PC-9 (cell line): ENCODE measurements around the gene TM9SF1. TPM values are rescaled to one million over a fixed set of nuclear protein-coding genes. Genes with fewer than 3 reads are reported as not detected.
A peak's percentile ranks its signal among the peaks of the same experiment; 100 is the strongest.

ENCODE experiments used
- BruUV-seq: library from RNA; stranded (reverse); fragments of 400-500 nt; replicated peaks from 2 replicates; lab custom pipeline; 2021; lab: Mats Ljungman, UMichigan
- CTCF ChIA-PET: fragments of 300-600 bp; sonication (Branson Sonifier 250); formaldehyde crosslinking; loops from one replicate; lab custom pipeline; 2022; ENCODE audit warnings: antibody characterized with exemption; lab: Charles Lee
- POLR2A ChIA-PET: fragments of 300-600 bp; sonication (Branson Sonifier 250); formaldehyde crosslinking; loops from one replicate; lab custom pipeline; 2022; ENCODE audit warnings: antibody characterized with exemption; ENCODE audit not compliant: unreplicated experiment; lab: Charles Lee
- DNase-seq, 2 experiments: peaks; one replicate each; pipeline versions ENCODE4 v3.0.0 to v3.0.0-alpha.2; 2015 to 2022; ENCODE audit warnings: mixed read lengths in 1 of 2
- H2AFZ ChIP-seq: fragments of 200-600 bp; sonication (generic); 2 replicates; pipeline ENCODE4 v1.8.1; 2017; ENCODE audit warnings: antibody characterized with exemption
- H3F3A ChIP-seq: fragments of 200-600 bp; sonication (generic); 2 replicates; pipeline ENCODE4 v1.8.1; 2017; ENCODE audit warnings: antibody characterized with exemption, mild to moderate bottlenecking, low read depth; ENCODE audit not compliant: insufficient read depth
- H3K27ac ChIP-seq: fragments of 200-600 bp; sonication (generic); 2 replicates; pipeline ENCODE4 v1.6.1; 2016; ENCODE audit warnings: mixed run types
- H3K27me3 ChIP-seq: fragments of 200-600 bp; sonication (generic); 2 replicates; pipeline ENCODE4 v1.6.1; 2016; ENCODE audit warnings: low read depth, mixed run types; ENCODE audit not compliant: insufficient read depth
- H3K36me3 ChIP-seq: fragments of 200-600 bp; sonication (generic); 2 replicates; pipeline ENCODE4 v1.6.1; 2016; ENCODE audit warnings: low read depth, mixed run types
- H3K4me1 ChIP-seq: fragments of 200-600 bp; sonication (generic); replicated peaks from 2 replicates; pipeline ENCODE4 v1.6.1; 2016; ENCODE audit warnings: mixed run types; ENCODE audit not compliant: insufficient read depth
- H3K4me2 ChIP-seq: fragments of 200-600 bp; sonication (generic); 2 replicates; pipeline ENCODE4 v1.6.1; 2017; ENCODE audit warnings: mixed run types
- H3K4me3 ChIP-seq: fragments of 200-600 bp; sonication (generic); 2 replicates; pipeline ENCODE4 v1.6.1; 2016; ENCODE audit warnings: mixed run types
- H3K79me2 ChIP-seq: fragments of 200-600 bp; sonication (generic); 2 replicates; pipeline ENCODE4 v1.6.1; 2017; ENCODE audit warnings: low read depth, mixed run types
- H3K9me2 ChIP-seq: fragments of 200-600 bp; sonication (generic); 2 replicates; pipeline ENCODE4 v1.8.1; 2017; ENCODE audit warnings: mild to moderate bottlenecking; ENCODE audit not compliant: insufficient read depth
- H3K9me3 ChIP-seq: fragments of 200-600 bp; sonication (generic); 2 replicates; pipeline ENCODE4 v1.8.1; 2016; ENCODE audit warnings: low read depth; ENCODE audit not compliant: insufficient read depth
- H4K20me1 ChIP-seq: fragments of 200-600 bp; sonication (generic); 2 replicates; pipeline ENCODE4 v1.8.1; 2017; ENCODE audit not compliant: insufficient read depth
- EZH2 ChIP-seq: fragments of 200-600 bp; sonication (generic); IDR thresholded peaks from 2 replicates; pipeline ENCODE4 v1.8.0; 2017; ENCODE audit warnings: antibody characterized with exemption, low read depth
- intact Hi-C: fragments of 100-400 bp; cut with micrococcal nuclease; formaldehyde crosslinking; loops from one replicate; pipeline ENCODE4 v1.10.0; 2022; ENCODE audit not compliant: unreplicated experiment
- total RNA-seq: library from RNA; stranded (reverse); gene quantifications from 2 replicates; pipeline ENCODE4 v1.2.3, GENCODE V29; 2021
- TF ChIP-seq, protein P1 (sequence below): fragments of 200-600 bp; sonication (generic); conservative IDR thresholded peaks from 2 replicates; pipeline ENCODE4 v1.6.1; 2017; ENCODE audit warnings: mixed run types, antibody characterized with exemption, mild to moderate bottlenecking, moderate library complexity

Gene TM9SF1
- total RNA-seq, 1 experiment from 2014 or later = 37.3 TPM

- H4K20me1 ChIP-seq = no peaks in the 10 kb centered on the region
- H3K9me2 ChIP-seq = no peaks in the 10 kb centered on the region
- peaks cover 20% of the 10 kb centered on the region; the same call in 1 of the 2 replicates for H3F3A ChIP-seq
- no peaks in the 10 kb centered on the region for H3K9me3 ChIP-seq
- peak overlapping the region; percentile 92 for H3K27ac ChIP-seq
- TF ChIP-seq, protein P1, sequence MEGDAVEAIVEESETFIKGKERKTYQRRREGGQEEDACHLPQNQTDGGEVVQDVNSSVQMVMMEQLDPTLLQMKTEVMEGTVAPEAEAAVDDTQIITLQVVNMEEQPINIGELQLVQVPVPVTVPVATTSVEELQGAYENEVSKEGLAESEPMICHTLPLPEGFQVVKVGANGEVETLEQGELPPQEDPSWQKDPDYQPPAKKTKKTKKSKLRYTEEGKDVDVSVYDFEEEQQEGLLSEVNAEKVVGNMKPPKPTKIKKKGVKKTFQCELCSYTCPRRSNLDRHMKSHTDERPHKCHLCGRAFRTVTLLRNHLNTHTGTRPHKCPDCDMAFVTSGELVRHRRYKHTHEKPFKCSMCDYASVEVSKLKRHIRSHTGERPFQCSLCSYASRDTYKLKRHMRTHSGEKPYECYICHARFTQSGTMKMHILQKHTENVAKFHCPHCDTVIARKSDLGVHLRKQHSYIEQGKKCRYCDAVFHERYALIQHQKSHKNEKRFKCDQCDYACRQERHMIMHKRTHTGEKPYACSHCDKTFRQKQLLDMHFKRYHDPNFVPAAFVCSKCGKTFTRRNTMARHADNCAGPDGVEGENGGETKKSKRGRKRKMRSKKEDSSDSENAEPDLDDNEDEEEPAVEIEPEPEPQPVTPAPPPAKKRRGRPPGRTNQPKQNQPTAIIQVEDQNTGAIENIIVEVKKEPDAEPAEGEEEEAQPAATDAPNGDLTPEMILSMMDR = peak; percentile 56
- TF ChIP-seq EZH2 = no peak
- peaks cover 6% of the 10 kb centered on the region for H3K4me1 ChIP-seq
- TSS peak; percentile 45 for BruUV-seq
- DNase-seq = peak; percentile 75 to 88
- H2AFZ ChIP-seq = peak overlapping the region; percentile 85
- no peaks in the 10 kb centered on the region for H3K79me2 ChIP-seq
- intact Hi-C loops = loop anchor here (2.0 to 5.0 kb wide), 3 partner anchors 33 to 190 kb away; no protein-coding TSS in a partner anchor
- no peaks in the 10 kb centered on the region for H3K36me3 ChIP-seq
- CTCF ChIA-PET = interaction anchor here (0.7 to 1.8 kb wide), 7 partner anchors 17 to 200 kb away, joined by 3 to 16 read pairs (median 4); no protein-coding TSS in a partner anchor
- H3K4me3 ChIP-seq = peak overlapping the region; percentile 86
- peak overlapping the region; percentile 93 for H3K4me2 ChIP-seq
- H3K27me3 ChIP-seq = no peaks in the 10 kb centered on the region
- POLR2A ChIA-PET = interaction anchor here (0.6 to 1.4 kb wide), 7 partner anchors 22 to 190 kb away, joined by 3 to 19 read pairs (median 6); partner anchors contain the start of genes DCAF11, DHRS1, IPO4 and NOP9
Observed at GRCh38 chr14:24241829-24242443, 46.7 kb upstream of the TM9SF1 start.

GRCh38 chr14:24240110-24240918 is 45.1 kb upstream of the TM9SF1 start:
- Histone ChIP-seq H4K20me1 (no peaks in the 10 kb centered on the region), H3K4me2 (no peak overlapping the region), H3K36me3 (no peaks in the 10 kb centered on the region), H3F3A (peaks cover 20% of the 10 kb centered on the region; the same call in 1 of the 2 replicates), H3K27me3 (no peaks in the 10 kb centered on the region), H3K9me2 (no peaks in the 10 kb centered on the region), H3K79me2 (0 out of 2 replicates have a peak, but pooled peaks cover under 1% of the 10 kb centered on the region), H3K4me1 (peaks cover 6% of the 10 kb centered on the region), H3K27ac (no peak overlapping the region), H3K9me3 (no peaks in the 10 kb centered on the region), H2AFZ (no peak overlapping the region), H3K4me3 (no peak overlapping the region)
- ChIA-PET POLR2A (no interaction called here), CTCF (no interaction called here)
- TF ChIP-seq, protein P1 = no peak
- TF ChIP-seq EZH2 = no peak
- intact Hi-C loops = loop anchor here (5.0 kb wide), 1 partner anchor 192 kb away; no protein-coding TSS in a partner anchor
- DNase-seq = no peak
- BruUV-seq = no TSS peak

DNA sequence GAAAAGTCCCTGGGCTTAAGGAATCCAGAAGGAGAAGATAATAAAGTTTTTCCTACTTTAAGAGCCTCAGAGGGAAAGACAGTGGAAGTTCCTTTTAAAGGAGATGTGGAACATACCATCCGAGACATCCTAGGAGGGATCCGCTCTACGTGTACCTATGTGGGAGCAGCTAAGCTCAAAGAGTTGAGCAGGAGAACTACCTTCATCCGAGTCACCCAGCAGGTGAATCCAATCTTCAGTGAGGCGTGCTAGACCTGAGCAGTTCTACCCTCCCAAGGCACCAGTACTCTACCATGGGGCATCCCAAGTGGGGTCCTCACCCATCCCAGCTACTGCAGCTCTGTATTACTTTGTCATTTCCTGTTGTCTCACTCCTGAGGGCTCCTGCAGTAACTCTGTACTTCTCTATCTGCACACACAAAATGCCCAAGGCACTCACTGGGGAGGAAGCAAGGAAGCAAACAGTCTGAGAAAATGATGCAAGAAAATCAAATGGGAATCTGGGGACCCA is 43.3 kb upstream of the TM9SF1 start:
- Histone ChIP-seq H3K27me3 (no peaks in the 10 kb centered on the region), H3K4me2 (no peak overlapping the region), H3K9me2 (no peaks in the 10 kb centered on the region), H3K4me3 (no peak overlapping the region), H4K20me1 (no peaks in the 10 kb centered on the region), H3F3A (peaks cover 18% of the 10 kb centered on the region; the same call in 1 of the 2 replicates), H3K79me2 (peaks cover 17% of the 10 kb centered on the region), H3K9me3 (no peaks in the 10 kb centered on the region), H2AFZ (no peak overlapping the region), H3K4me1 (peaks cover 10% of the 10 kb centered on the region), H3K36me3 (no peaks in the 10 kb centered on the region), H3K27ac (no peak overlapping the region)
- ChIA-PET POLR2A (no interaction called here), CTCF (no interaction called here)
- BruUV-seq = no TSS peak
- no peak for TF ChIP-seq EZH2
- TF ChIP-seq, protein P1 = no peak
- no peak for DNase-seq
- intact Hi-C loops = no loop called here
